ENCODE measurements around the gene VPS54. TPM values are rescaled to one million over a fixed set of nuclear protein-coding genes. Genes with fewer than 3 reads are reported as not detected.
"Not testable (repeated sequence)": the region's sequence is repeated elsewhere in the genome, so short reads cannot be mapped to it uniquely, and the experiment has no call there.

The VPS54 gene
- total RNA-seq, 1 experiment from 2014 or later = 13.1 TPM

DNA sequence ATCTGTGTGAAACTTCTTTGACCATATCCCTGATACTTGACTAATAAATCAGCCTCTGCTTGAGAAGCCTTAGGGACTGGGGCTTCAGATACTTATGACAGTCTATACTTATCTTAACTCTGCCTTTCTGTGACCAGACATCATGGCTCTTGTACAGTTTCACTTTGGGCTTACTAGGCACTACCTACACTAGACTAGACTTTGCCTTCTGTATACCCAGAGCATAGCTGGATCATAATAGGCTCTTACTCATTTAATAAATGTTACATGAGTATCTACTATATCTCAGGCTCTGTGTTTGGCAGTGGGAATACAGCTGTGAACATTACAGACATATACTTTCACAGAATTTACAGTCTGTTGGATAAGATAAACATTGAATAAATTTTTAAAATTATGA is 168.6 kb downstream of the VPS54 start:
- Mint-ChIP-seq H3K27me3 (ENCODE audit: insufficient read depth, unreplicated experiment) (no peaks in the 10 kb centered on the region), H3K9me3 (ENCODE audit: unreplicated experiment) (no peaks in the 10 kb centered on the region), H3K27ac (ENCODE audit: low read depth, unreplicated experiment) (no peak overlapping the region), H3K4me3 (ENCODE audit: unreplicated experiment) (no peak overlapping the region), H3K4me1 (ENCODE audit: insufficient read depth, unreplicated experiment) (peaks cover 52% of the 10 kb centered on the region), H3K36me3 (ENCODE audit: insufficient read depth, unreplicated experiment) (peaks cover 18% of the 10 kb centered on the region)
- BruUV-seq (replicated peaks) = no TSS peak
- CTCF ChIA-PET = interaction anchor here (1.1 kb wide), 1 partner anchor 152 kb away, joined by 6 read pairs; no protein-coding TSS in a partner anchor
- no peak for DNase-seq (ENCODE audit: unreplicated experiment)
- intact Hi-C loops (cut with micrococcal nuclease) = no loop called here
- TF ChIP-seq, protein P1, sequence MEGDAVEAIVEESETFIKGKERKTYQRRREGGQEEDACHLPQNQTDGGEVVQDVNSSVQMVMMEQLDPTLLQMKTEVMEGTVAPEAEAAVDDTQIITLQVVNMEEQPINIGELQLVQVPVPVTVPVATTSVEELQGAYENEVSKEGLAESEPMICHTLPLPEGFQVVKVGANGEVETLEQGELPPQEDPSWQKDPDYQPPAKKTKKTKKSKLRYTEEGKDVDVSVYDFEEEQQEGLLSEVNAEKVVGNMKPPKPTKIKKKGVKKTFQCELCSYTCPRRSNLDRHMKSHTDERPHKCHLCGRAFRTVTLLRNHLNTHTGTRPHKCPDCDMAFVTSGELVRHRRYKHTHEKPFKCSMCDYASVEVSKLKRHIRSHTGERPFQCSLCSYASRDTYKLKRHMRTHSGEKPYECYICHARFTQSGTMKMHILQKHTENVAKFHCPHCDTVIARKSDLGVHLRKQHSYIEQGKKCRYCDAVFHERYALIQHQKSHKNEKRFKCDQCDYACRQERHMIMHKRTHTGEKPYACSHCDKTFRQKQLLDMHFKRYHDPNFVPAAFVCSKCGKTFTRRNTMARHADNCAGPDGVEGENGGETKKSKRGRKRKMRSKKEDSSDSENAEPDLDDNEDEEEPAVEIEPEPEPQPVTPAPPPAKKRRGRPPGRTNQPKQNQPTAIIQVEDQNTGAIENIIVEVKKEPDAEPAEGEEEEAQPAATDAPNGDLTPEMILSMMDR (IDR thresholded peaks at IDR 0.05; ENCODE audit: unreplicated experiment) = no peak
- POLR2A ChIA-PET = interaction anchor here (0.6 to 9.6 kb wide), 8 partner anchors 7 to 262 kb away, joined by 3 to 140 read pairs (median 4); partner anchors contain the start of genes MDH1, UGP2 and WDPCP

DNA sequence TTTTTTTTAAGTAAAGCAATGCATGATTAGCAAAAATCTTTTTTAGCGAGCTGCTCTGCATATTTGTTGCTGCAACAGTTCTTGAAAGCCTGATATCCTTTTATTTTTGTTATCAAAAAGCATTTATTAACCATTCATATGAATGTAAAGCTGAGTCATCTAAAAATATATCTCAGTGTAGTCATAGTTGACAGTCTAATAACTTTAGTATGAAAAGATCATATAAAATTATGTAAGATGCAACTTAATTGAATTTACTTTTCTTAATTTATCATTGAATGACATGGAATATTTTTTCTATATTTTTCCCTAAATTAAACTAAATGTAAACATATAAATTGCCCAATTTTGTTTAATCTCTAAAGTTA is 169.0 kb downstream of the VPS54 start:
- Mint-ChIP-seq H3K27me3 (ENCODE audit: insufficient read depth, unreplicated experiment) (no peaks in the 10 kb centered on the region), H3K4me3 (ENCODE audit: unreplicated experiment) (no peak overlapping the region), H3K4me1 (ENCODE audit: insufficient read depth, unreplicated experiment) (peaks cover 55% of the 10 kb centered on the region), H3K27ac (ENCODE audit: low read depth, unreplicated experiment) (no peak overlapping the region), H3K9me3 (ENCODE audit: unreplicated experiment) (no peaks in the 10 kb centered on the region), H3K36me3 (ENCODE audit: insufficient read depth, unreplicated experiment) (peaks cover 18% of the 10 kb centered on the region)
- CTCF ChIA-PET = interaction anchor here (1.1 to 2.4 kb wide), 2 partner anchors 10 to 152 kb away, joined by 6 to 8 read pairs; no protein-coding TSS in a partner anchor
- BruUV-seq (replicated peaks) = no TSS peak
- TF ChIP-seq, protein P1 (IDR thresholded peaks at IDR 0.05; ENCODE audit: unreplicated experiment) = no peak
- intact Hi-C loops (cut with micrococcal nuclease) = no loop called here
- DNase-seq (ENCODE audit: unreplicated experiment) = no peak
- POLR2A ChIA-PET = interaction anchor here (0.6 to 9.6 kb wide), 10 partner anchors 7 to 262 kb away, joined by 3 to 140 read pairs (median 4); partner anchors contain the start of genes MDH1, UGP2 and WDPCP

DNA sequence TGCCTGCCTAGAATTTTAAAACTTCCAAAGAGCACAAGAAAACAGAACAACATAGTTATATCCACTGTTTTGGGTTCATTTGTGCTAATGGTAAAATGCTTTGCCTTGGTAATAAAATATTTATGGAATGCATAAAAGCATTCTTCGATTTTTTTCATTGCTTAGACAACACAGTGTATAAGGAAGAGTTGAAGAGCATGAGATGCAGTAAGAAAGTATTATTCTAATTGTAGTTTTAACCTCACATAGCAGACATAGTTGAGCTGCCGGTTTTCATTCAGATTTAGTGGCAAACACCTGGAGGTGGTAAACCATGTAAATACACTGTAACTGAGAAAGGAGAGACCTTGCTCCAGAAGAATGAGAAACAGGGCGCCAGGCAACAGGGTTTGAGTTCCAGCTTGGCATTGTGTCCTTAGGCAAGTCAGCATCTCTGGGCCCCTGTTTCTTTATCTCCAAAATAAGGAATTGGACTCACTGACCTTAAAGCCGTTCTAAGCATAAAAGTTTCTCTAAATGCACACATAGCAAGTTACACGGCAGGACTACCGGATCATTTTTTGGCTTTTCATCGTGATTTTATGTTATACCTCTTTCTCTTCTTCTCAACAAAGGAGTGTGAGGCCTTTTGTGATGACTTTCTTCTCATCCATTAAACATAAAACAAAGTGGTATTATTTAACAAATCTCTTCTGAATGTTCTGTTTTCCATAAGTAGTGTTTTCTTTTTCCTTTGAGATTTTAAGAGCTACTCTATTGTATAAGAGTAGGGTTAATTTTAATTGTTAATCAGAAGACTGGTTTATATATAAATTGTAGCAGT is 169.6 kb downstream of the VPS54 start:
- Mint-ChIP-seq H3K27me3 (ENCODE audit: insufficient read depth, unreplicated experiment) (no peaks in the 10 kb centered on the region), H3K9me3 (ENCODE audit: unreplicated experiment) (no peaks in the 10 kb centered on the region), H3K36me3 (ENCODE audit: insufficient read depth, unreplicated experiment) (peaks cover 18% of the 10 kb centered on the region), H3K4me1 (ENCODE audit: insufficient read depth, unreplicated experiment) (peaks cover 55% of the 10 kb centered on the region), H3K4me3 (ENCODE audit: unreplicated experiment) (no peak overlapping the region), H3K27ac (ENCODE audit: low read depth, unreplicated experiment) (peak overlapping the region; percentile 91)
- DNase-seq (ENCODE audit: unreplicated experiment) = no peak
- ChIA-PET CTCF (interaction anchor here (0.7 to 2.4 kb wide), 4 partner anchors 11 to 151 kb away, joined by 3 to 8 read pairs (median 4); no protein-coding TSS in a partner anchor), POLR2A (interaction anchor here (0.6 to 9.6 kb wide), 13 partner anchors 6 to 261 kb away, joined by 3 to 140 read pairs (median 4); partner anchors contain the start of genes MDH1, UGP2 and WDPCP)
- TF ChIP-seq, protein P1 (IDR thresholded peaks at IDR 0.05; ENCODE audit: unreplicated experiment) = no peak
- intact Hi-C loops (cut with micrococcal nuclease) = loop anchor here (10.0 kb wide), 1 partner anchor 265 kb away; the partner anchor contains the start of genes MDH1 and WDPCP
- BruUV-seq (replicated peaks) = no TSS peak

DNA sequence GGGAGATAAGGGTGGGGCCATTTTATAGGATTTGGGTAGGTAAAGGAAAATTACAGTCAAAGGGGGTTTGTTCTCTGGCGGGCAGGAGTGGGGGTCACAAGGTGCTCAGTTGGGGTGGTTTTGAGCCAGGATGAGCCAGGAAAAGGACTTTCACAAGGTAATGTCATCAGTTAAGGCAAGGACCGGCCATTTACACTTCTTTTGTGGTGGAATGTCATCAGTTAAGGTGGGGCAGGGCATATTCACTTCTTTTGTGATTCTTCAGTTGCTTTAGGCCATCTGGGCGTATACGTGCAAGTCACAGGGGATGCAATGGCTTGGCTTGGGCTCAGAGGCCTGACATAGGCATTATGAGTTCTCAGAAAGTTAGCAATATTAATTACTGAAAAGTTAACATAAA is 171.7 kb downstream of the VPS54 start:
- POLR2A ChIA-PET; H3K4me3 Mint-ChIP-seq (ENCODE audit: unreplicated experiment); BruUV-seq (replicated peaks); H3K9me3 Mint-ChIP-seq (ENCODE audit: unreplicated experiment); CTCF ChIA-PET; H3K27me3 Mint-ChIP-seq (ENCODE audit: insufficient read depth, unreplicated experiment); H3K27ac Mint-ChIP-seq (ENCODE audit: low read depth, unreplicated experiment); DNase-seq (ENCODE audit: unreplicated experiment): not testable (repeated sequence)
- H3K4me1 Mint-ChIP-seq (ENCODE audit: insufficient read depth, unreplicated experiment) = peaks cover 40% of the 10 kb centered on the region
- peaks cover 10% of the 10 kb centered on the region for H3K36me3 Mint-ChIP-seq (ENCODE audit: insufficient read depth, unreplicated experiment)
- intact Hi-C loops (cut with micrococcal nuclease) = loop anchor here (10.0 kb wide), 1 partner anchor 263 kb away; the partner anchor contains the start of genes MDH1 and WDPCP

All from MCF 10A (cell line).